Bronchial epithelial cell (primary cell): ENCODE data around the gene ZXDC. TPM values are rescaled to one million over a fixed set of nuclear protein-coding genes. Genes with fewer than 3 reads are reported as not detected.

Experiments used
- DNase-seq: peaks from one replicate; pipeline ENCODE4 v3.0.0-alpha.2; 2010; ENCODE audit warnings: low read depth
- FAIRE-seq: peaks from 2 replicates; lab custom pipeline; 2011; peaks lifted over from hg19 to GRCh38; lab: Jason Lieb, UNC
- H3K27me3 ChIP-seq: 2 replicates; pipeline ENCODE4 v1.5.1; 2011; ENCODE audit warnings: low read length; ENCODE audit not compliant: control insufficient read depth, insufficient read depth
- H3K36me3 ChIP-seq: 2 replicates; pipeline ENCODE4 v1.5.1; 2011; ENCODE audit warnings: low read length; ENCODE audit not compliant: control insufficient read depth, insufficient read depth
- H3K4me3 ChIP-seq: 2 replicates; pipeline ENCODE4 v1.5.1; 2011; ENCODE audit warnings: mild to moderate bottlenecking, low read depth, low read length, control low read depth
- CTCF ChIP-seq: IDR thresholded peaks from 2 replicates; pipeline ENCODE4 v1.5.1; 2011; ENCODE audit warnings: mild to moderate bottlenecking, moderate library complexity, low read length, control low read depth, inconsistent platforms; ENCODE audit not compliant: insufficient read depth, severe bottlenecking
- total RNA-seq: library from RNA; depleted of rRNA; stranded (reverse); fragments of >200 nt; gene quantifications from 2 replicates; pipeline ENCODE4 v1.2.1, GENCODE V29; 2014

The ZXDC gene
- total RNA-seq, 1 donor from 2014 or later = 21.9 TPM

- Histone ChIP-seq H3K36me3 (peaks cover 21% of the 10 kb centered on the region), H3K4me3 (no peak overlapping the region), H3K27me3 (no peaks in the 10 kb centered on the region)
- no peak for FAIRE-seq
- no peak for DNase-seq
- no peak for TF ChIP-seq CTCF
Measured at GRCh38 chr3:126442094-126442855, 33.4 kb downstream of the ZXDC start.

GRCh38 chr3:126441256-126441880 lies 34.3 kb downstream of the ZXDC start:
- no peak for TF ChIP-seq CTCF
- FAIRE-seq = no peak
- no peak overlapping the region for H3K4me3 ChIP-seq
- H3K27me3 ChIP-seq = no peaks in the 10 kb centered on the region
- DNase-seq = no peak
- H3K36me3 ChIP-seq = peaks cover 21% of the 10 kb centered on the region

GRCh38 chr3:126440709-126440995 lies 35.0 kb downstream of the ZXDC start:
- FAIRE-seq = no peak
- TF ChIP-seq CTCF = no peak
- no peak for DNase-seq
- Histone ChIP-seq H3K27me3 (no peaks in the 10 kb centered on the region), H3K4me3 (no peak overlapping the region), H3K36me3 (peaks cover 20% of the 10 kb centered on the region)

GRCh38 chr3:126439968-126440708 lies 35.6 kb downstream of the ZXDC start:
- Histone ChIP-seq H3K4me3 (no peak overlapping the region), H3K27me3 (no peaks in the 10 kb centered on the region), H3K36me3 (peaks cover 18% of the 10 kb centered on the region)
- DNase-seq (no peak), FAIRE-seq (no peak)
- TF ChIP-seq CTCF = no peak

GRCh38 chr3:126439346-126439967 lies 36.2 kb downstream of the ZXDC start:
- H3K36me3 ChIP-seq = peaks cover 18% of the 10 kb centered on the region
- DNase-seq = no peak

More at GRCh38 chr3:126439346-126439967, 36.2 kb downstream of the ZXDC start:
- TF ChIP-seq CTCF = no peak
- H3K4me3 ChIP-seq = no peak overlapping the region
- H3K27me3 ChIP-seq = no peaks in the 10 kb centered on the region
- FAIRE-seq = no peak
